Transverse colon (tissue), 3 donors: ENCODE measurements around the gene WT1.

Experiments
- POLR2A ChIP-seq: fragments of 450-650 bp; IDR thresholded peaks from one replicate; pipeline ENCODE4 v1.6.1; 2016; ENCODE audit warnings: antibody characterized with exemption, mild to moderate bottlenecking, moderate library complexity
- TF ChIP-seq, protein P1 (sequence below), 5 experiments: fragments of 200-600 bp in 3 of 5; fragments of 450-650 bp in 2 of 5; sonication (generic) in 3 of 5; IDR thresholded peaks; 1 replicate in 2 of 5; 2 replicates in 3 of 5; pipeline ENCODE4 v1.5.1; 2016 to 2017; ENCODE audit warnings: antibody characterized with exemption in 5 of 5, inconsistent platforms in 3 of 5, mild to moderate bottlenecking in 2 of 5, moderate library complexity in 1 of 5

DNA sequence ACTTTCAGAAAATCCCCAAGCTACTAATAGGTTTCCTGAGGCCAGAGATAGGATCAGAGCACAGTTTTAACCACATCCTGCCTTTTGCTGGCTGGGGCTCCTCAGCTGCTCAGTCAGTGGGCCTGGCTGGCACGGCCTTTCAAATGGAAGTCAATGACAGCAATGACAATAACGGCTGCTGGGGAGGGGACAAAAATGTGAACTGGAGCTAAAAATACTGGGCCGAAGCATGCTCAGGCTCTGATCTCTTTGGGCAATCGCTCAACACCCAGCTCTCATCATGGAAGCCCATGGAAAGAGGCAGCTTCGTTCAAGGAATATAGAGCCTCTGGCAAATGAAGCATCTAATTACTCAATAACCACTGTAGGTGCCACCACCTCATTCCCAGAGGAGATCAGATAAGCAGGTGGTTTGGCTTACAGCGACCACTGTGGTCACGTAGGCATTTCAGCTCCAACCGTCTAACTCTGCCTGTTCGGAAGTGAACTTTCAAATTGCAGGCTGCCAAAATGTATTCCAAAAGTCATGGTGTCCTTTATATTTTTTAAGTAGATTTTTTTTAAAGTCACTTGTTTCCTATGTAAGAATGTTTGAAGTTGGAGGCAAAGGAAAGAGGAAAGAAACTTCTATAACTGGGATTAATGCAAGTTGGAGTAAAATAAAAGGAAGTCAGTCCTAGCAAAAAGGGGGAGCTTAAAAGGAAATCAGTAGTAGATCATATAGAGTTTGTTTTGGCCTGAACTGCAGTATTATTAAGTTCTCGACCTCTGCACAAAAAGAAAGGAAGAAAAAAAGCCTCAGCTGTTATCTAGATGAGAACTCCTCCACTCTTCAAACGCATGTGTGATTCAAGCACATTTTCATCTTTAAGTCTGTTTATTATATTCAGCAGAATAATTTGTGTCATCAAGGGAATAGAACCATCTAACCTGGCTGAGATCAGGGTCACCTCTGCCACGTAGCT, 14.1 kb downstream of the WT1 start:
- TF ChIP-seq, protein P1, sequence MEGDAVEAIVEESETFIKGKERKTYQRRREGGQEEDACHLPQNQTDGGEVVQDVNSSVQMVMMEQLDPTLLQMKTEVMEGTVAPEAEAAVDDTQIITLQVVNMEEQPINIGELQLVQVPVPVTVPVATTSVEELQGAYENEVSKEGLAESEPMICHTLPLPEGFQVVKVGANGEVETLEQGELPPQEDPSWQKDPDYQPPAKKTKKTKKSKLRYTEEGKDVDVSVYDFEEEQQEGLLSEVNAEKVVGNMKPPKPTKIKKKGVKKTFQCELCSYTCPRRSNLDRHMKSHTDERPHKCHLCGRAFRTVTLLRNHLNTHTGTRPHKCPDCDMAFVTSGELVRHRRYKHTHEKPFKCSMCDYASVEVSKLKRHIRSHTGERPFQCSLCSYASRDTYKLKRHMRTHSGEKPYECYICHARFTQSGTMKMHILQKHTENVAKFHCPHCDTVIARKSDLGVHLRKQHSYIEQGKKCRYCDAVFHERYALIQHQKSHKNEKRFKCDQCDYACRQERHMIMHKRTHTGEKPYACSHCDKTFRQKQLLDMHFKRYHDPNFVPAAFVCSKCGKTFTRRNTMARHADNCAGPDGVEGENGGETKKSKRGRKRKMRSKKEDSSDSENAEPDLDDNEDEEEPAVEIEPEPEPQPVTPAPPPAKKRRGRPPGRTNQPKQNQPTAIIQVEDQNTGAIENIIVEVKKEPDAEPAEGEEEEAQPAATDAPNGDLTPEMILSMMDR (IDR thresholded peaks at IDR 0.05) = no peak
- TF ChIP-seq POLR2A = no peak
